ENCODE measurements around the gene SEMA7A. TPM values are rescaled to one million over a fixed set of nuclear protein-coding genes. Genes with fewer than 3 reads are reported as not detected.

The SEMA7A gene
- polyA plus RNA-seq, 1 experiment: 22.7 TPM

DNA sequence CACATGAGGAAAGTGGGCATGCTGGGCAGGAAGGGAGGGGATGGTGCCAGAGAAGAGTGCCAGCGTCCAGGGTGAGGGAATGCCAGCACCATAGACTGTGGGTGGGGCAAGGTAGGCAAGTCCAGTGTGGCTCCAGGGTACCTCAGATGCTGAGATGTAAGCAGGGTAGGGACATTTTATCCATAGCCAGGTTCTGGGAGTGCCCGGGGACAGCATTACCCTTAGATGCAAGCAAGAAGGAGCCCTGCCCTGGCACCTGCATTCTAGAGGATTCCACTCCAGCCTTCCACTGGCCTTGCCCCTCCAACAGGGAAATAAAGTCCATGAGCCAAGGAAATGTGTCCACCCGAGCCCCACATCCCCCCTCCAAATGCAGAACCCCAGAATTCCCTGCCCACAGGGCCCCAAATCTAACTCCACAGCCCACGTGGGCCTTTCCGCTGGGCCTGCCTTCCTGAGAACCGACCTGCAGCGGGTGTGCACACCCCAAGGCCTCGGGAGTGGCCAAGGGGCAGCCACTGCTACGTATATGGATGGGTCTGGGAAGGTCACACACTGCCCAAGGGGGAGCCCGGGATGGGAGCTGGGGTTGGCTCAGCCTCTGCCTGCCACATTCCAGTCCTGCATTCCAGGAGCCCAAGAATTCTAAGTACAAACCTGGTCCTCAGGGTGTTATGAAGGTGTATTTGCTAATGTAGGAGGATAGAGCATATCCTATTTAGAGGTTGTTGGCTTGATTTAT lies 46.0 kb downstream of the SEMA7A start:
- no peak for DNase-seq (ENCODE audit: low read depth)
- POLR2A ChIA-PET: no interaction called here

DNA sequence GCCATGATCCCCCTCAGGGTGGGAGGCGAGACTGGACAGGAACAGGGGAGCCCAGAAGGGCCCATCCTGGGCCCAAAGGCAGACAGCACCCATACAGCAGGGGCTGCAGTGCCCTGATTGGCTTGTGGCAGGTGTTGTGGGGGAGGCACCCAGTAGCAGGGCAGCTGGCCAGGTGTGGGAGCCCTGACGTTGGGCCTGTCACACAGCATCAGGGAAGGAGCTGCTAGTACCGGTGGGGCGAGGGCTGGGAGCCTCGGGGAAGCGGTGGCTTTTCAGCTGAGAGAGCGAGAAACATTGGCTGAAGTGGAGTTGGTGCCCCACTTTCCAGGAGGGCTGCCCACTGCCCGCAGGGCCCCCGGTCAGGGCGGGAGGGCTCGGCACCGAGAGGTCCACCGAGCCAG lies 46.6 kb downstream of the SEMA7A start:
- Histone ChIP-seq H3K27me3 (ENCODE audit: control insufficient read depth, insufficient read depth, low read length) (no peaks in the 10 kb centered on the region), H3K4me3 (ENCODE audit: low read depth, low read length) (no peak overlapping the region), H3K36me3 (ENCODE audit: control insufficient read depth, insufficient read depth, low read length) (no peaks in the 10 kb centered on the region)
- TF ChIP-seq, protein P1, sequence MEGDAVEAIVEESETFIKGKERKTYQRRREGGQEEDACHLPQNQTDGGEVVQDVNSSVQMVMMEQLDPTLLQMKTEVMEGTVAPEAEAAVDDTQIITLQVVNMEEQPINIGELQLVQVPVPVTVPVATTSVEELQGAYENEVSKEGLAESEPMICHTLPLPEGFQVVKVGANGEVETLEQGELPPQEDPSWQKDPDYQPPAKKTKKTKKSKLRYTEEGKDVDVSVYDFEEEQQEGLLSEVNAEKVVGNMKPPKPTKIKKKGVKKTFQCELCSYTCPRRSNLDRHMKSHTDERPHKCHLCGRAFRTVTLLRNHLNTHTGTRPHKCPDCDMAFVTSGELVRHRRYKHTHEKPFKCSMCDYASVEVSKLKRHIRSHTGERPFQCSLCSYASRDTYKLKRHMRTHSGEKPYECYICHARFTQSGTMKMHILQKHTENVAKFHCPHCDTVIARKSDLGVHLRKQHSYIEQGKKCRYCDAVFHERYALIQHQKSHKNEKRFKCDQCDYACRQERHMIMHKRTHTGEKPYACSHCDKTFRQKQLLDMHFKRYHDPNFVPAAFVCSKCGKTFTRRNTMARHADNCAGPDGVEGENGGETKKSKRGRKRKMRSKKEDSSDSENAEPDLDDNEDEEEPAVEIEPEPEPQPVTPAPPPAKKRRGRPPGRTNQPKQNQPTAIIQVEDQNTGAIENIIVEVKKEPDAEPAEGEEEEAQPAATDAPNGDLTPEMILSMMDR (IDR thresholded peaks at IDR 0.05; ENCODE audit: insufficient read depth, low read depth, low read length): no peak
- POLR2A ChIA-PET: no interaction called here
- DNase-seq (ENCODE audit: low read depth): no peak
- CTCF ChIA-PET: interaction anchor here (3.6 to 26.7 kb wide), 2 partner anchors 13 to 48 kb away, joined by 27 to 622 read pairs; partner anchors contain the start of gene SEMA7A

More for the DNA sequence above, 46.0 kb downstream of the SEMA7A start:
- Histone ChIP-seq H3K27me3 (ENCODE audit: control insufficient read depth, insufficient read depth, low read length) (no peaks in the 10 kb centered on the region), H3K36me3 (ENCODE audit: control insufficient read depth, insufficient read depth, low read length) (no peaks in the 10 kb centered on the region), H3K4me3 (ENCODE audit: low read depth, low read length) (no peak overlapping the region)
- TF ChIP-seq, protein P1 (IDR thresholded peaks at IDR 0.05; ENCODE audit: insufficient read depth, low read depth, low read length): no peak
- CTCF ChIA-PET: interaction anchor here (1.5 to 26.7 kb wide), 2 partner anchors 19 to 47 kb away, joined by 6 to 622 read pairs; partner anchors contain the start of gene SEMA7A

DNA sequence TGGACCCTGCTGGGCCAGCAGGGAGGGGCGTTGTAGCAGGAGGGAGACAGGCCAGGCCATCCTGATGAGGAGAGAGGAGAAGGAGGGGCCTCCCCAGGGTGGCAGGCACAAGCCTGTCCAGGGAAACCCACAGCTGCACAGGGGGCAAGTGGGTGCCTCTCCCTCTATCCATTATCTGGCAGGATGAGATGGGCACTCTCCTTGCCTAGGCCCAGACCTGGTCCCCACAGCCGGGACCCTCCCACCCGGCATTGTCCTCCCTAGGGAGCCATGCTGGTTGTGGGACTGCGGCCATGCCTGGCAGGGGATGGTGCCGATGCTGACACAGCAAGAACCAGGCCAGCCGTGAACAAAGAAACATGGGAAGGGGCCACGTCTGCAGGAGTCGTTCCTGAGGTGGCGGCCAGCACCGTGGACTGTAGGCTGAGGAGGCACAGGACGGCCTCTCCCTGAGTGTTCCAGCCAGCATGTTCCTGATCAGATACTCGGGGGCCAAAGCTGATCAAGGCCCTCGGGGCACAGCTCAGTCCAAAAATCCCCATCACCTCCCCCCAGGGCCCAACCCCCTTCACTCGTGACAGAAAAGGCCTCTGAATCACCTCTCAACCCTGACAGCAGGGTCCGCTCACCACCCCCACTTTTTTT lies 47.1 kb downstream of the SEMA7A start:
- Histone ChIP-seq H3K36me3 (ENCODE audit: control insufficient read depth, insufficient read depth, low read length) (no peaks in the 10 kb centered on the region), H3K27me3 (ENCODE audit: control insufficient read depth, insufficient read depth, low read length) (no peaks in the 10 kb centered on the region), H3K4me3 (ENCODE audit: low read depth, low read length) (no peak overlapping the region)
- ChIA-PET POLR2A (no interaction called here), CTCF (interaction anchor here (1.5 to 26.7 kb wide), 4 partner anchors 9 to 74 kb away, joined by 5 to 622 read pairs (median 16); partner anchors contain the start of genes SEMA7A and UBL7)
- TF ChIP-seq, protein P1 (IDR thresholded peaks at IDR 0.05; ENCODE audit: insufficient read depth, low read depth, low read length): no peak
- no peak for DNase-seq (ENCODE audit: low read depth)

DNA sequence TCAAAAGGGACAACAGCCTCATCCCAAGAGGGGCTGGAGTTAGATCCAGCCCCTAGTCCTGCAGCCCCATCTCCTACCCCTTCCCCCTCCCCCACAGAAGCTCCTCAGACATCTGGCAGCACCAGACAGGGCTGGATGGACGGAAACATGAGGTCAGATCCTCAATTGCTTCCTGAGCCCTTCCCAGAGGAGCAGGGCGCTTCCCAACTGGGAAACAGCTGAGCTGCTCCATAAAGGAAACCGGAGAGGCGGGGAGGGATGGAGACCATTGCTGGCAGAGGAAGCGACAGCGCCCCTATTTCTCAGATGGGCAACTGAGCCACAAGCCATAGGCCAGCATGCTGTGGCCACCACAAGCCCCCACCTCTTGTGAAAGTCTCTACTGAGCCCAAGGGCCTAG lies 48.0 kb downstream of the SEMA7A start:
- Histone ChIP-seq H3K27me3 (ENCODE audit: control insufficient read depth, insufficient read depth, low read length) (no peaks in the 10 kb centered on the region), H3K36me3 (ENCODE audit: control insufficient read depth, insufficient read depth, low read length) (no peaks in the 10 kb centered on the region), H3K4me3 (ENCODE audit: low read depth, low read length) (no peak overlapping the region)
- TF ChIP-seq, protein P1 (IDR thresholded peaks at IDR 0.05; ENCODE audit: insufficient read depth, low read depth, low read length): no peak
- no peak for DNase-seq (ENCODE audit: low read depth)
- POLR2A ChIA-PET: no interaction called here
- CTCF ChIA-PET: interaction anchor here (0.6 to 26.7 kb wide), 6 partner anchors 10 to 381 kb away, joined by 3 to 622 read pairs (median 6); partner anchors contain the start of genes SEMA7A and UBL7
